ENCODE results near the gene FGF19. TPM values are rescaled to one million over a fixed set of nuclear protein-coding genes. Genes with fewer than 3 reads are reported as not detected.

The FGF19 gene
- total and polyA plus RNA-seq, 9 of the 15 experiments (the other 6 are each of a cell fraction or from before 2014, with no cell fraction given) = 0.11 TPM; not detected in 8

GRCh38 chr11:69657456-69657910 lies 46.3 kb downstream of the FGF19 start (continued):
- TF ChIP-seq, protein P1, sequence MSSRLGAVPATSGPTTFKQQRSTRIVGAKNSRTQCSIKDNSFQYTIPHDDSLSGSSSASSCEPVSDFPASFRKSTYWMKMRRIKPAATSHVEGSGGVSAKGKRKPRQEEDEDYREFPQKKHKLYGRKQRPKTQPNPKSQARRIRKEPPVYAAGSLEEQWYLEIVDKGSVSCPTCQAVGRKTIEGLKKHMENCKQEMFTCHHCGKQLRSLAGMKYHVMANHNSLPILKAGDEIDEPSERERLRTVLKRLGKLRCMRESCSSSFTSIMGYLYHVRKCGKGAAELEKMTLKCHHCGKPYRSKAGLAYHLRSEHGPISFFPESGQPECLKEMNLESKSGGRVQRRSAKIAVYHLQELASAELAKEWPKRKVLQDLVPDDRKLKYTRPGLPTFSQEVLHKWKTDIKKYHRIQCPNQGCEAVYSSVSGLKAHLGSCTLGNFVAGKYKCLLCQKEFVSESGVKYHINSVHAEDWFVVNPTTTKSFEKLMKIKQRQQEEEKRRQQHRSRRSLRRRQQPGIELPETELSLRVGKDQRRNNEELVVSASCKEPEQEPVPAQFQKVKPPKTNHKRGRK (tag; IDR thresholded peaks at IDR 0.05) = no peak
- TF ChIP-seq THRA (IDR thresholded peaks at IDR 0.05) = no peak
- TF ChIP-seq ZNF217 (CRISPR knock-in tag; IDR thresholded peaks at IDR 0.05) = no peak
- TF ChIP-seq JUN (IDR thresholded peaks at IDR 0.05; ENCODE audit: borderline replicate concordance, low read depth, low read length) = no peak
- TF ChIP-seq JUN (CRISPR knock-in tag; IDR thresholded peaks at IDR 0.05; ENCODE audit: borderline replicate concordance) = no peak
- TF ChIP-seq TCFL5 (CRISPR knock-in tag; conservative IDR thresholded peaks at IDR 0.05) = no peak
- no peak for TF ChIP-seq ZNF518B (CRISPR knock-in tag; IDR thresholded peaks at IDR 0.05)
- no peak for TF ChIP-seq ZNF584 (CRISPR knock-in tag; IDR thresholded peaks at IDR 0.05; ENCODE audit: low read depth)
